Neural progenitor cell (in vitro differentiated cells): ENCODE data around the gene CYSTM1.

ENCODE experiments used
- EZH2phosphoT487 ChIP-seq: fragments of 200-600 bp; sonication (generic); IDR thresholded peaks from 2 replicates; pipeline ENCODE4 v1.6.1; 2017; ENCODE audit warnings: antibody characterized with exemption
- TF ChIP-seq, protein P1 (sequence below): fragments of 200-600 bp; sonication (generic); IDR thresholded peaks from 2 replicates; pipeline ENCODE4 v1.5.1; 2017; ENCODE audit warnings: antibody characterized with exemption, mild to moderate bottlenecking

- TF ChIP-seq, protein P1, sequence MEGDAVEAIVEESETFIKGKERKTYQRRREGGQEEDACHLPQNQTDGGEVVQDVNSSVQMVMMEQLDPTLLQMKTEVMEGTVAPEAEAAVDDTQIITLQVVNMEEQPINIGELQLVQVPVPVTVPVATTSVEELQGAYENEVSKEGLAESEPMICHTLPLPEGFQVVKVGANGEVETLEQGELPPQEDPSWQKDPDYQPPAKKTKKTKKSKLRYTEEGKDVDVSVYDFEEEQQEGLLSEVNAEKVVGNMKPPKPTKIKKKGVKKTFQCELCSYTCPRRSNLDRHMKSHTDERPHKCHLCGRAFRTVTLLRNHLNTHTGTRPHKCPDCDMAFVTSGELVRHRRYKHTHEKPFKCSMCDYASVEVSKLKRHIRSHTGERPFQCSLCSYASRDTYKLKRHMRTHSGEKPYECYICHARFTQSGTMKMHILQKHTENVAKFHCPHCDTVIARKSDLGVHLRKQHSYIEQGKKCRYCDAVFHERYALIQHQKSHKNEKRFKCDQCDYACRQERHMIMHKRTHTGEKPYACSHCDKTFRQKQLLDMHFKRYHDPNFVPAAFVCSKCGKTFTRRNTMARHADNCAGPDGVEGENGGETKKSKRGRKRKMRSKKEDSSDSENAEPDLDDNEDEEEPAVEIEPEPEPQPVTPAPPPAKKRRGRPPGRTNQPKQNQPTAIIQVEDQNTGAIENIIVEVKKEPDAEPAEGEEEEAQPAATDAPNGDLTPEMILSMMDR: no peak
- TF ChIP-seq EZH2phosphoT487: no peak
Observed at GRCh38 chr5:140273401-140273877, 98.5 kb downstream of the CYSTM1 start.
